GM18870 (cell line): ENCODE measurements around the gene SLN.

Source experiments
- ATAC-seq: cut with Tn5 transposase; IDR thresholded peaks from one replicate; pipeline ENCODE4 v1.9.1; 2021; ENCODE audit warnings: moderate library complexity; ENCODE audit not compliant: unreplicated experiment

SLN gene

GRCh38 chr11:107719557-107720302 lies 7.9 kb upstream of the SLN start:
- ATAC-seq = no peak

GRCh38 chr11:107719073-107719472 lies 7.2 kb upstream of the SLN start:
- no peak for ATAC-seq

GRCh38 chr11:107716884-107717532 lies 5.2 kb upstream of the SLN start:
- no peak for ATAC-seq

GRCh38 chr11:107713009-107713408 lies 1.2 kb upstream of the SLN start:
- no peak for ATAC-seq

- ATAC-seq = no peak
Measured at GRCh38 chr11:107710301-107710700, 1.6 kb downstream of the SLN start.

- ATAC-seq = no peak
Measured at GRCh38 chr11:107708792-107709191, 3.1 kb downstream of the SLN start.

- no peak for ATAC-seq
Measured at GRCh38 chr11:107707807-107708206, 4.0 kb downstream of the SLN start.

GRCh38 chr11:107707215-107707671 lies 4.6 kb downstream of the SLN start:
- no peak for ATAC-seq

GRCh38 chr11:107706531-107706930 lies 5.3 kb downstream of the SLN start:
- ATAC-seq = no peak

GRCh38 chr11:107705027-107705426 lies 6.8 kb downstream of the SLN start:
- no peak for ATAC-seq

GRCh38 chr11:107704451-107704850 lies 7.4 kb downstream of the SLN start:
- ATAC-seq = no peak

- no peak for ATAC-seq
Measured at GRCh38 chr11:107702723-107703122, 9.1 kb downstream of the SLN start.

- no peak for ATAC-seq
Measured at GRCh38 chr11:107702109-107702660, 9.7 kb downstream of the SLN start.

GRCh38 chr11:107699371-107700285 lies 12.2 kb downstream of the SLN start:
- ATAC-seq = no peak

- ATAC-seq = no peak
Measured at GRCh38 chr11:107697291-107697690, 14.6 kb downstream of the SLN start.

GRCh38 chr11:107696140-107696539 lies 15.7 kb downstream of the SLN start:
- no peak for ATAC-seq

- no peak for ATAC-seq
Measured at GRCh38 chr11:107695446-107695845, 16.4 kb downstream of the SLN start.

- no peak for ATAC-seq
Measured at GRCh38 chr11:107691000-107691750, 20.7 kb downstream of the SLN start.

GRCh38 chr11:107689317-107690202 lies 22.3 kb downstream of the SLN start:
- ATAC-seq = peak; percentile 59
